Vagina (tissue), 2 donors: Measurements from ENCODE around the gene EMX1.

Source experiments
- CTCF ChIP-seq, 3 experiments: fragments of 450-650 bp in 2 of 3; fragments of 200-600 bp in 1 of 3; sonication (generic) in 1 of 3; IDR thresholded peaks; one replicate each; pipeline ENCODE4 v1.5.1; 2017 to 2019; ENCODE audit warnings: antibody characterized with exemption in 3 of 3, mild to moderate bottlenecking in 2 of 3, moderate library complexity in 2 of 3
- POLR2A ChIP-seq, 2 donors: fragments of 450-650 bp; IDR thresholded peaks; one replicate each; pipeline ENCODE4 v1.6.1; 2017; ENCODE audit warnings: antibody characterized with exemption in 2 of 2, mild to moderate bottlenecking in 2 of 2, moderate library complexity in 2 of 2
- POLR2AphosphoS5 ChIP-seq, 2 donors: sonication (generic); formaldehyde crosslinking; IDR thresholded peaks; one replicate each; pipeline ENCODE4 v1.9.0; 2017; ENCODE audit warnings: antibody characterized with exemption in 2 of 2, mild to moderate bottlenecking in 2 of 2, low read depth in 1 of 2; ENCODE audit not compliant: insufficient read depth in 1 of 2

DNA sequence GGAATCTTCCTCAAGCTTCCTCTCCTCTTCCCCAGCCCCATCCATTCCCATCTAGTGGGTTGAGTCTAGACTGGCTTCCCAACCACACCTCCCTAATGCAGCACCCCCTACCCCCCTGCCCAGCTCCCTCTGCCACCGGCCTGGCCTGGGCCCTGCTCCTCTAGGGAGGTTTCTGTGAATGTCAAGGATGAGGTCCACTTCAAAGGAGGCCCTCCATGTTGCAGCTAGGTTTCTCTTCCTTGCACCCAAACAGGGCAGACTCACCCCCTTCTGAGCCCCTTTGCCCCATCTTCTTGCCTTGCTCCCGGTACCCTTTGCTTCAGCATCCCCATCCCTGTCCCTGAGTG is 18.3 kb downstream of the EMX1 start:
- TF ChIP-seq CTCF (IDR thresholded peaks at IDR 0.05) = no peak
- no peak for TF ChIP-seq POLR2A (IDR thresholded peaks at IDR 0.05)
- no peak for TF ChIP-seq POLR2AphosphoS5 (IDR thresholded peaks at IDR 0.05; ENCODE audit: insufficient read depth in 1 of 2, low read depth in 1 of 2)
